T47D (cell line): Measurements from ENCODE around the gene CD79A.

ENCODE experiments used
- DNase-seq, 2 experiments: peaks; one replicate each; pipeline versions ENCODE4 v3.0.0 to v3.0.0-alpha.2; 2011 to 2012; ENCODE audit warnings: low read depth in 1 of 2, low spot score in 1 of 2
- JUND ChIP-seq: IDR thresholded peaks from 2 replicates; pipeline ENCODE4 v1.6.1; 2012; ENCODE audit warnings: low read depth
- in situ Hi-C: cut with HindIII; loops from 2 replicates; pipeline ENCODE4 v1.10.0; 2016; ENCODE audit warnings: low sequenced_read_pairs, low pct_unique_long_range_greater_than_20kb

The CD79A gene

DNA sequence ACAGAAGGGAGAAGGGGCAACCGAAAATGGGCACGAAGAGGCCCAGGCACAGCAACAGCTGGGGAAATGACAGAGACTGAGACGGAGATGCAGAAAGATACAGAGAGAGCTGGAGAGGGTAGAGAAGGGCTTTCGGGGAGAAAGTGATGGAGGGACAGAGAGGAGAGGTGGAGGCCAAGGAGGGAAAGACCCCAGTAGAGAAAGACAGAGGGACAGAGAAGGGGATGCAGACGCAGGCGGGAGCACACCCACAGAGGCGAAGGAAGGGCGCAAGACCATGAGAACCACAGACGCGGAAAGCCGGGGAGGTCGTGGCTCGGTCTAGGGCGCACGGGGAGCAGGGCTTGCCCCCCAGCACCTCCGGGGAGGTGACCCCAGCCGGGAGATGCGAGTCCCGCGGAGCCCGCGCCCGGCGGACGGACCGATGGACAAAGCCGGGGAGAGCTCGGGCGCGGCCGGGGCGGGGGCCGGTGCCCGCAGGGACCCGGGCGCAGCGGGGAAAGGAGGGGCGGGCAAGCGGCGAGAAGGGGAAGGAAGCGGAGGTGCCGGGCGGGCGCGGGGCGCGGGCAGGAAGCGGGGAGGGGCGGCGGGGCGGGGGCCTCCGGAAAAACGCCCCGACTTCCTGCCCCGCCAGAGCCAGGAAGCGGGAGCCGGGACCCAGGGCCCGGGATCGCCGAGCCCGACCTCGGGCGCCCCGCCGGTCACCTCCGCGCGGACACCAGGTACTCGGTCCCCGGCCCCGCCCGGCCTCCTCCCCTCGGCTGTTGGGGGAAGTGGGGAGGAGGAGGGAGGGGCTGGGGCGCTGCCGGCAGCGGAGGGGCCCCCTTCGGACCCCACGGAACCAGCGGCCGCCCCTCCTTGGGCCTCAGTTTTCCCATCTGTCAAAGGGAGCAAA lies 5.7 kb downstream of the CD79A start, which contains the start of gene ARHGEF1:
Gene ARHGEF1 (plus strand): TSS at position 617 of the 895 bp plus-strand sequence. CDS start 4,899 bp downstream, outside the sequence.
- no peak for TF ChIP-seq JUND
- peak in 1 of 2 experiments; percentile 55 for DNase-seq
- in situ Hi-C loops = no loop called here

DNA sequence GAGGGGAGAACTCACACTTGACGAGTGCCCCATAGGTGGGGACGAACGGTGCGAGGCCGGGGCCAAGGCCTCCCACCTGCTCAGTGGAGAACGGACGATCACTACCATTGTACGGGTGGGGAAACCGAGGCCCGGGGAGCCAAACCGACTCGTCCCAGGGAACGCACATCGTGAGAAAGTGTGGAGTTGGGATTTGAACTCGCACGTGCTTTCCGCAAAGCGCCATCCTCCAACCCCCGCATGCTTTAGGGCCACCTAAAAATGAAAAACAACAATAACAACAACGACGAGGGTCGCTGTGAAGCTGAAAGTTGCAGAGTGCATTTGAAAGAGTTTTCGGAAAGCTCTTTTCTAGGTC lies 6.4 kb downstream of the CD79A start:
- in situ Hi-C loops = no loop called here
- no peak for TF ChIP-seq JUND
- DNase-seq = no peak

DNA sequence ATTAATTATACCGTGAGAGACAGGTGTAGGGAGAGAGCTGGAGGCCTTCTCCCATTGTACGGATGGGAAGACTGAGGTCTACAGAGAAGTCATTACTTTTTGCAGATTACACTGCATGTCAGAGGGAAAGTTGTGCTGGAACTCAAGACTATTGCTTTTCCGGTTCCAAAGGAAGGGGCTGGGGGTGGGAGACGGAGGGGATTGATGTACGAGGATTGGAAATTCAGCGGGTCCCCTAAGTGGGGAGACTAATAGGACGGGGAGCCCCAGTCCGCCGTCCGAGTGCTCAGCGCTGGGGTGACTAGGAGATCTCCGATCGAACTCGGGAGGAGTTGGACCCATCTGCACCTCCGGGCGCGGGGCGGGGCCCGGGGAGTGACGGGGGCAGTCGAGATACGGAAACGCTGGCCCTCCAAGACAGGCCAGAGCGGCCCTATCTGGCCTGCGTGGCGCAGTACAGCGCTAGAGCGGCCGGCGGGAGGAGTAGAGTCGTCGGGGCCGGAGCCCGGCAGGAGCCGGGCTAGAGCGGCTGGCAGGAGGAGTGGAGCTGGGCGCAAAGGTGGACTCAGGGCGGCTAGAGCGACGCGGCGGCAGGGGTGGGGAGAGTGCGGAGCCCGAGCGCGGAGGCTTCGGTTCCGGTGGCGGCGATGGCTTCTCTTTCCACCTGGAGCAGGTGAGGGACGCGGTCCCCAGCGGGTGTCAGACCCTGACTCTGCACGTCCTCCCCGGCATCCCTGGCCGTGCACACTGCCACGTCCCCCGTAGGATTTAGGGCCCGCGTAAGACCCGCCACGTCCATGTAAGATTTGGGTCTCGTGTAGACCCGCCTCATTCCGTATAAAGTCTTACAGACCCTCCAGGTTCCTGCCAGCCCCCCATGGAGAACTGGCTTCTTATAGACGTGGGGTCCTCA lies 7.0 kb downstream of the CD79A start:
- in situ Hi-C loops = no loop called here
- peak; percentile 91 to 96 for DNase-seq
- TF ChIP-seq JUND = no peak

DNA sequence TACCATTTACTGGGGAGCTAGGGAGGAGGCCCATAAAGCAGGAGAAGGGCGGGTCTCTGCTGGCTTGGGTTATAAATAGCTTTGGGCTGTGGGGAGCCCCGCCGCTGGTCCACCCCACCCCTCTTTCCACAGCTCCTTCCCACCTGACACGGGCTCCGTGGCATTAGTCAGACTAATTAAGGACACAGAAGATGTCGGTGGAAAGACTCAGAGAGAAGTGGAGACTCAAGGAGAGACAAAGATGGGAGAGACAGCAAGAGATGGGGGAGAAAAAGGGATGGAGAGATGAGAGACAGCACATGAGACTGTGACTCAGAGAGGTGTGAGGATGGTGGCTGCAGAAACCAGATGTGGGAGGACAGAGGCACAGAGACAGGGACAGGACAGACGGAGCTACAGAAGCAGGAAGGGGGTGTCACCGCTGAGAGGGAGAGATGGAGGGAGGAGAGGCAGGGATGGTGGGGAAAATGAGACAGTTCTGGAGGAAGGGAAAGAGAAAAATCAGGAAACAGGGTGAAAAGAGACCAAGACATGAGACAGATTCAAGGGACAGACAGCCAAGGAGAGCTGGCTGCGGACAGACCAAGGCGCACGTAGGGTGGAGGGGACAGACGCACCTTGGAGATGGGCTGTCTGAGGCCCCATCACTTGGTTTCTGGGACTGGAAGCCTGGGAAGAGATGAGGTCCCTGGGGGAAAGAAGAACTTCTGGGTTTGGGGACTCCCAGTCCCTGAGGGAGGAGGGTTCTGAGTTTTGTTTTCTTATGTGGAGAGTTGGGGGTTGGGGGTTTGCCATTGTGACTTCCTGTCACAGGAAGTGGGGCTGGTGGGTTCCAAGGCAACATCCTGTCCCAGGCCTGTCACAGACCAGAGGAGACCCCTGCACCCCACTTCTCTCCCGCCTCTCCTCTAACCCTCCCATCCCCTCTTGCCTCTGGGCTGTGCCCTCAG lies 10.0 kb downstream of the CD79A start:
- DNase-seq = no peak
- in situ Hi-C loops = no loop called here
- TF ChIP-seq JUND = no peak

DNA sequence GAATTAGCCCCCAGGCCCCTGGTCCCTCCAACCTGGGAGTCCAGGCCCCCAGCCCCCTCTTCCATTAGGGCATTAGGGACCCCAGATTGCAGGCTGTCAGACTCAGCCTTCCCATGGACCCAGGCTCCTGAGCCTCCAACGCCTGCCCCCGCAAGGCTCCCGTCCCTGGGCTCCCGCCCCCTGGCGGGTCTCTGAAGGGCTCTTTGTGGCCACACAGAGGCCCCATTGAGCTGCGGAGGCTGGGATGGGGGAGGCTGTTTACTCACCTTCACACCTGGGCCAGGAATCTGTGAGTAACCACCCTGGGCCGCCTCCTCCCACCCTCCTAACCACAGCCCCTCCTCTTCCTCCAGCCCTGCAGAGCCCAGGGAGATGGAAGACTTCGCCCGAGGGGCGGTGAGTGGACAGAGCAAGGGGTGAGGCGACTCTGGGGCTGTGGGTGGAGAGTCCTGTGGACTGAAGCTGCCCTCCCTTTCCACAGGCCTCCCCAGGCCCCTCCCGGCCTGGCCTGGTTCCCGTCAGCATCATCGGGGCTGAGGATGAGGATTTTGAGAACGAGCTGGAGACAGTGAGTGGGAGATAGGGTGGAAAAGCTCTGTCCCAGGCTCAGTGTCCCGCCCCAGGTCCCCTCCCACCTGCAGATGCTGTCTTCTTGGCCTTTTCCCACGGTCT lies 10.8 kb downstream of the CD79A start:
- in situ Hi-C loops = no loop called here
- DNase-seq = peak in 1 of 2 experiments; percentile 34

DNA sequence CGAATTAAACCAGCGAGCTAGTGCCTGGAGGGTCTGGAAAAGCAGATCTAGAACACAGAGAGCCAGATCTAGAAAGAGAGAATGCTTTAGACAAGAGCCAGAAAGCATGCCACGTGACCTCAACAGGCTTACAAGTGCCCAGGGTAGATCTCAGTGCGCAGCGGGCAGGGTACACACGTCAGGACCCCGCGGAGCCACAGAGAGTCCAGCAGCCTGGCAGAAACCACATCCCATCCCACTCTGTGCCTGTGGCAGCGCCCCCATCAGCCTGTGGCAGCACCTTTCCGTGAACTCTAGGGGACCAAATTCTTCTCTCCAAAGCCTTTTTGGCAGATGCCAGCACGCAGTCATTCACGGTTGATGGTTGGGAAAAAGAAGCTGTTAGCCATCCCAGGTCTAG lies 11.8 kb downstream of the CD79A start:
- TF ChIP-seq JUND = no peak
- no peak for DNase-seq
- in situ Hi-C loops = no loop called here

More for the DNA sequence above, 10.8 kb downstream of the CD79A start:
- no peak for TF ChIP-seq JUND

DNA sequence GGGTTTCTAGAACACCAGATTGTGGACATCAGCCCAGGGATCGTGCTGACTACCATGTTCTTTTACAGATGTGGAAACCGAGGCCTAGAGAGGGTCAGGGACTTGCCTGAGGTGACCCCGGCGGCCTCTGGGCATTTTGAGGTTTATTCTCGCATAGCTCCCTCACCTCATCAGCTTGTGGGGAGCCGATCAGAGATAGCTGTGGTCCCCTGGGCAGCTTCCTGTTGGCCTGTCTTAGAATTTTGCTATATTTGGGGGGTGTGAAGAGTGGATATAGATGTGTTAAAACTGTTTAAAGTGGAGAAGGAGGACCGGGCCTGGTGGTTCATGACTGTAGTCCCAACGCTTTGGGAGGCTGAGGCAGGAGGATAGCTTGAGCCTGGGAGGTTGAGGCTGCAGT lies 12.8 kb downstream of the CD79A start:
- in situ Hi-C loops = no loop called here
- no peak for DNase-seq

DNA sequence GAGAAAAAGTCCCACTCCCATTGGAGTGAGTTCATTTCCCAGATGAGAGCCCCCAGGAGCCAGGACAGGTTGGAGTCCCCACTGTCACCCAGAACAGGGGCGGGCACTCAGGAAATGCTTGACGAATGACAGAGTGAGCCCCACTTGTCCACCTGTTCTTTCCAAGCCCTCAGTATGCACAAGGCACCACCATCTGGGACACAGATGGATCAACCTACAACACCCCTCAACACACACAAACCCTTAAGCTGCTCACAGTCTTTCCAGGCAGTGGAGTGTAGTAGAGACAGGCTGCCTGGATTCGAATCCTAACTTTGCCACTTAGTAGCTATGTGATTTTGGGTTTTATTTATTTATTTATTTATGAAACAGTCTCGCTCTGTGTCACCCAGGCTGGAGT lies 13.9 kb downstream of the CD79A start:
- DNase-seq = no peak
- in situ Hi-C loops = no loop called here
- no peak for TF ChIP-seq JUND

More for the DNA sequence above, 12.8 kb downstream of the CD79A start:
- no peak for TF ChIP-seq JUND

DNA sequence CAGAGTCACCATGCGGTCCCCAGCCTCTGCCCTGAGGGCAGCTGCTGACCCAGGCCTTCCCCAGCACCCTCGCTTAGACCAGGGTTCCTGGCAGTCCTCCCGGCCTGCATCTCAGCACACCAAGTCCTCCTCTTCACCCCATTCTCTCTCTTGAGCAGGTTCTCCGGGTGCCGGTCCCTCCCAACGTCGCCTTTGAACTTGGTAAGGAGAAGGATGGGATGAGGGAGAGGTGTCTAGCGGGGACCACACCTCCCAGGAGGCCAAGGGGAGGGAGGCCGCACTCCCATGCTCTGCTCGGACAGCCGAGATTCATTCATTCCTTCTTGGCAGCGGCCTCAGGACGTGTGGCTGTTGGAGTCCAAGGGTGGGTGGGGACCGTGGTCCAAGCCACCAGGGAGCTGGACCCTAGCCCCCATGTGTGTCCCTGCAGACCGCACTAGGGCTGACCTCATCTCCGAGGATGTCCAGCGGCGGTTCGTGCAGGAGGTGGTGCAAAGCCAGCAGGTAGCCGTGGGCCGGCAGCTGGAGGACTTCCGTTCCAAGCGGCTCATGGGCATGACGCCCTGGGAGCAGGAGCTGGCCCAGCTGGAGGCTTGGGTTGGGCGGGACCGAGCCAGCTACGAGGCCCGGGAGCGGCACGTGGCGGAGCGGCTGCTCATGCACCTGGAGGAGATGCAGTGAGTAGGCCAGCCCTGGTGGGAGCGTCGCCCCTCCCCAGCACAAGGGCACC lies 15.3 kb downstream of the CD79A start:
- no peak for DNase-seq
- in situ Hi-C loops = no loop called here
- no peak for TF ChIP-seq JUND

DNA sequence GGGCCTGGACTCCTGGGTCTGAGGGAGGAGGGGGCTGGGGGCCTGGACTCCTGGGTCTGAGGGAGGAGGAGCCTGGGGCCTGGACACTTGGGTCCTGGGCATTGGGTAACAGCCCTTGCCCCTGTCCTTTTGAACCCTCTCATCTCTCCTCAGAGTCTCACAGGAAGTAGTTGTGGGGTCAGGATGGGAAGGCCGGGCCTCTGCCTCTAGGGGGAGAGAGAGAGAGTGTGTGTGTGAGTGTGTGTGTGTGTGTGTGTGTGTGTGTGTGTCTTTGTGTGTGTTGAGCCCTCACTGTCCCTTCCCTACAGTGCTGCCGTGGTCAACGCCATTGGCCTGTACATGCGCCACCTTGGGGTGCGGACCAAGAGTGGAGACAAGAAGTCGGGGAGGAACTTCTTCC lies 16.8 kb downstream of the CD79A start:
- peak in 1 of 2 experiments; percentile 47 for DNase-seq
- in situ Hi-C loops = no loop called here

DNA sequence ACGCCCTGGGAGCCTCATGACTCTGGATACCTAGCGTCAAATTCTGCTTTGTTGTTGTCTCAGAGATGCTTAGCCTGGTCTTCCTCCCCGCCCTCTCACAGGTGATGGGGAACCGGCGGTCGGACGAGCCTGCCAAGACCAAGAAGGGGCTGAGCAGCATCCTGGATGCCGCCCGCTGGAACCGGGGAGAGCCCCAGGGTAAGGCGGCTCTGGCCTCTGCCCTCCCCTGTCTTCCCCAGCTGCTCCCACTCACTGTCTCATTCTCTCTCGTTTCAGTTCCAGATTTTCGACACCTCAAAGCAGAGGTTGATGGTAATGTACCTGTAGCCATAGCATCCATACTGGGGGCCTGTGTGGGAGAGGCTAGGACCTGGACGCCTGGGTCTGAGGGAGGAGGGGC lies 17.3 kb downstream of the CD79A start:
- in situ Hi-C loops = no loop called here
- TF ChIP-seq JUND = no peak
- no peak for DNase-seq

More for the DNA sequence above, 16.8 kb downstream of the CD79A start:
- TF ChIP-seq JUND = no peak
